GM21576 (cell line): ENCODE results near the gene ADCYAP1R1.

Experiments
- ATAC-seq: cut with Tn5 transposase; IDR thresholded peaks from one replicate; pipeline ENCODE4 v1.9.1; 2021; ENCODE audit warnings: mild to moderate bottlenecking, moderate library complexity; ENCODE audit not compliant: unreplicated experiment

The ADCYAP1R1 gene

GRCh38 chr7:31104361-31105255 lies 52.5 kb downstream of the ADCYAP1R1 start:
- no peak for ATAC-seq

GRCh38 chr7:31105256-31105950 lies 53.3 kb downstream of the ADCYAP1R1 start:
- ATAC-seq, result no peak

GRCh38 chr7:31106303-31107105 lies 54.4 kb downstream of the ADCYAP1R1 start:
- ATAC-seq, result no peak

- no peak for ATAC-seq
These were observed 55.3 kb downstream of the ADCYAP1R1 start for GRCh38 chr7:31107106-31108090.

- ATAC-seq, result no peak
These were observed 56.1 kb downstream of the ADCYAP1R1 start for GRCh38 chr7:31108097-31108657.

GRCh38 chr7:31109751-31110150 lies 57.6 kb downstream of the ADCYAP1R1 start:
- no peak for ATAC-seq

GRCh38 chr7:31110331-31111108 lies 58.4 kb downstream of the ADCYAP1R1 start:
- no peak for ATAC-seq

GRCh38 chr7:31111109-31111451 lies 59.0 kb downstream of the ADCYAP1R1 start:
- no peak for ATAC-seq

- no peak for ATAC-seq
These were observed 61.6 kb downstream of the ADCYAP1R1 start for GRCh38 chr7:31113660-31114059.

GRCh38 chr7:31114593-31115343 lies 62.7 kb downstream of the ADCYAP1R1 start:
- ATAC-seq, result no peak

GRCh38 chr7:31116615-31117014 lies 64.5 kb downstream of the ADCYAP1R1 start:
- no peak for ATAC-seq

GRCh38 chr7:31119249-31119648 lies 67.1 kb downstream of the ADCYAP1R1 start:
- ATAC-seq, result no peak

- no peak for ATAC-seq
These were observed 68.8 kb downstream of the ADCYAP1R1 start for GRCh38 chr7:31120800-31121513.

- ATAC-seq, result no peak
These were observed 69.5 kb downstream of the ADCYAP1R1 start for GRCh38 chr7:31121601-31122000.

GRCh38 chr7:31122649-31123058 lies 70.5 kb downstream of the ADCYAP1R1 start:
- ATAC-seq, result no peak

GRCh38 chr7:31123321-31123720 lies 71.2 kb downstream of the ADCYAP1R1 start:
- ATAC-seq, result no peak

GRCh38 chr7:31123726-31124125 lies 71.6 kb downstream of the ADCYAP1R1 start:
- no peak for ATAC-seq

GRCh38 chr7:31125171-31125570 lies 73.1 kb downstream of the ADCYAP1R1 start:
- no peak for ATAC-seq
